Activated CD4-positive, alpha-beta T cell treated with anti-CD3 and anti-CD28 coated beads, Interleukin-2, amount 50 U/mL, for 48 hours (primary cell): ENCODE data around the gene GOLT1A.
A peak's percentile ranks its signal among the peaks of the same experiment; 100 is the strongest.

Source experiments
- DNase-seq, 2 experiments: peaks; one replicate each; pipeline ENCODE4 v3.0.0-alpha.2; 2020

GOLT1A gene, protein sequence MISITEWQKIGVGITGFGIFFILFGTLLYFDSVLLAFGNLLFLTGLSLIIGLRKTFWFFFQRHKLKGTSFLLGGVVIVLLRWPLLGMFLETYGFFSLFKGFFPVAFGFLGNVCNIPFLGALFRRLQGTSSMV

DNA sequence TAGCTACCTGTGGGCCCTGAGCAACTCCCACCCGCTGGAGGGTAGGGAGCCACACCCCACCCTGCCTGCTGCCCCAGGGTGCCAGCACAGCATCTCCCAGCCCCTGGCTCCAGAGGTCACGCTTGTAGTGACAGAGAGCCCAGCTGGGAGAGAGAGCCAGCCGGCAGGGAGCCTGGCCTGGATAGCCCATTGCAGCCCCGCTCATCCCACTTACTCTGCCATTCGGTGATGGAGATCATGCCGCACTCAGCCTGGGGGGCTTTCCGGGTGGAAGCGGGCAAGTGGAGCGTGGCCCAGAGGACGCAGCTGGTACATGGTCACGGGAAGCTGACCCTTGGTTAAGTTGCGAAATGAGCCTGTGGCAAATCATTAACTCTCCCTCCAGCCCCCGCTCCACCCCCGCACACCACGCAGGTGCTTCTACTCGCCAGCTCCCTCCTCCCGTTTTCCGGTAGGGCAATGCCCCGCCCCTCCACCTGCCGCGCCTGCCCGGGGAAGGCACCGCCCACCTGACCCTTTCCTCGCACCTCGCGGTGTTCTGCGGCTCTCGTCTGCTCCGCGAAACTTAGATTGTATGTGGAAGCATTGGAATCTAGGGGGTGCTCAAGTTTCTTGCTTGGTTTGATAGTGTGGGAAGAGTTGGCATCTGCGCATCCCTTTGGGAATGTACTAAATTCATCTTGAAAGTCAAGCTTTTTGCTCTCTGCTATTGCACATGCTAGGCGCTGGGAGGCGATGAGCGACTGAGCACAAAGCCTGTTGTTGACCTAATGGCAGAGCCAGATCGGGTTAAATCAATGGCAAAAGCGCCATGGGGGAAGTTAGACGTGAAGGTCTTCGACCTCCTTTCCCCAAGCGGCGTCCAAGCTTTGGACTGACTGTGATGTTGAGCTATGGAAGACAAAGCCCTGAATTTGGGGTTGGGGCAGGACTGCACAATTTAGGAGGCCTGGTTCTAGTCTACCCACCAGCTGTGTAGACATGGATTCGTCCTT is at the start of gene GOLT1A:
TSS of gene GOLT1A (minus strand) at position 321 of the 995 bp plus-strand sequence. CDS start at position 239, 82 bp downstream.
- peak; percentile 42 to 56 for DNase-seq

DNA sequence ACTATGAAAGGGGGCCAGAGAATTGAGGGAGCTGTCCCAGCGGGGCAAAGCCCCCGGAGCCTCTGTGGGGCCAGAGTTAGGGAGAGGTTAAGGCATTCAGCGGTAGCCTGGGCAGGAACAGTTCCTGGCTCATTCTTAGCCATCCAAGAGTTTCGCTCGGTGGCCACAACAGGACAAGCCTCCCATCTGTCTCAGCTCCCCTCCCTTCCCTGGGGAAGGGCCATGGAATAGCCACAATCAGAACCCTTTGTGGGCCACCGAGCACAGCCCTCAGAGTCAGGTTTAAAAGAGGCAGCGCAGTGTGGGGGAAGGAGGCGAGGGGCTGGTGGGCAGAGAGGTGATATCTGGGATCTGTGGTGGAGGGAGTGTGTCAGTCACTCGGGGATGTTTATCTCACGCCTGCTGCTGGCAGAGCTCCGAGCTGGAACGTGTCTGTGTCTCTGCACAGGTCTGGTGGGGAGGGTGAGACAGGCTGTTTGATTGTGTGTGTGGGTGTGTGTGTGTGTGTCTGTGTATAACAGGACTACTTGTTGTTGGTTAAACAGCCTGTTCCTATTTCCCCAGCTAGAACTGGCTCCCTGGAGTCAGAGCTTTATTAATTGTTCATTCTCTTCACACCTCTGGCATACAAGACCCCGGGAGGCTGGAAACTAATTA is 49.6 kb upstream of the GOLT1A start:
- DNase-seq: no peak

DNA sequence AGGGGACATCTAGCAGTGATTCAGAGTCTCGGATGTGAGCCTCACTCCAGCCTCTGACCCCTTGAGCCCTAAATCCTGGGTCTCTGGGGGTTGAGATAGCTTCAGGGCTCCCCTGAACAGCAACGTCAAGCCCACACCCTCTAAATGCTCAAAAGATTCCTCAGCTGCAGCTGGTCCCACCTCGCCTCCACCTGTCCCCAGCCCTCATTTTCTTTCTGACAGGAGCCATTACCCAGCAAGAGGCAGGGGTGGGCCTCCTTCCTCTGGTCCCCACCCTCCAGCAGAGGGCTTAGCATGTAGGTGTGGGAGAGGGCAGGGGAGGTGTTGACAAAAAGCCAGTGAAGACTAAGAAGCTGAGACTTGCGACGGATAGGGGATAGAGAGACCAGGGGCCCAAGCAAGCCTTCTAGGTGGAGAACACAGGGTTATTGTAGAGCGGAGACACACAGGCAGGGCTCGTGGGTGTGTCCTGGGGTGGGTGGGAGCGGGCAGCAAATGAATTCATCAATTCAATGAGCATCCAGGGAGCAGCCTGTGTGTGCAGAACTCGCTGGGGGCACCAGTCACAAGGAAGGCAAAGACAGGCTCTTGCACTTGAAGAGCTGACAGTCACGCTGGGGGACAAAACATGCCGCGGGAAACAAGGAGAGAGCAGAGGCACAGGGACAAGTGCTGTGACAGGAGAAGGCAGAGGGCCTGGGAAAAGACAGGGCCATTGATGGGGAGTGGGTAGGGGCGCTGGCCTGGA is 48.9 kb upstream of the GOLT1A start:
- DNase-seq: no peak

DNA sequence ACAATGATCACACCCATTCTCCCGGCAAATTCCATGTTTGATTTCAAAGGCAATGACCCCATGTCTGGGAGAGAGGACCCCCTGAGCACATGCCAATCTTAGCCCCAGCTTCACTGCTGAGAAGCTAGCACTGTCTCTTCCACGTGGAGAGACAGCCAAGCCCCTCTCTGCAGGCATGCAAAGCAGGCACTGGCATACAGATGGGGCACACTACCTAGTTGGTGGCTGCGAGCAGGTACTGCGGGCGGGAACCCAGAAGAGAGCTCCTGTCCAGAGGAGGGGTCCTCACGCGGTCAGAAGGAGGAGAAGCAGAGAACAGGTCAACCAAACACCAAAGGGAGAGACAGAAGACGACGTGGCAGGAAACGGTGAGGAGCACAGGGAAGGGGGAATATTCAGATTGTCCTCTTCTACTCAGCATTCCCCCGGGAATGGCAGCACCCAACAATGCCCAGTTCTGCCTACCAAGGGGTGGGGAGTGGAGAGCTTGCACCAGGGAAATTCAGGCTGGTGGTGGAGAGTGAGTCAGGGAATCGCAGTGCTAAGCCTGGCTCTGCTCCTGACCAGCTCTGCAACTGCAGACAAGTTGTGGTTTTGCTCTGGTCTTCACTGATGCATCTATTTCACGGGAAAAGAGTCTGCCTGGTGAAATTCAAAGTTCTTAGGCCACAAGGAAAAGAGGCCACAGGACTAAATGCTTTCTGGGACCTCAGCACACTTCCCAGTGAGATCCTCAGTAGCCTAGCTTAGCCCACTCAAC is 48.1 kb upstream of the GOLT1A start:
- no peak for DNase-seq

DNA sequence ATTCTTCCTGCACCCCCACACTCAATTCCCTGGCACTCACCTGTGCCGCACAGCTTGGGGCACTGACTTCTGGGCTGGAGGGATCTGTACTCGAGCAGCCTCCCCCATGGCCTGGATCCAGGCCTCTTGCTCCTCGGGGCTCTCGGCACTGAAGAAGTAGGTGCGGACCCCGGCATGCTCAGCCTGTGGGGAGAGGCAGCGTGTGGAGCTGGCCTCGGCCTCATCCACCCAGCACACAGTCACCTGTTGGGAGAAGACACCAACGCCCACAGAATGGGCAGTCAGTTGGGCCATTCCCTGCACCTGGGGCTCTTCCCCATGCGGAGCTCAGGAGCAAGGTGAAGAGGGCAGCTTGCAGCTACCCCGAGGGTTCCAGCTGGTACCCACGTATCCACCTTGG is 47.5 kb upstream of the GOLT1A start:
- DNase-seq: no peak

DNA sequence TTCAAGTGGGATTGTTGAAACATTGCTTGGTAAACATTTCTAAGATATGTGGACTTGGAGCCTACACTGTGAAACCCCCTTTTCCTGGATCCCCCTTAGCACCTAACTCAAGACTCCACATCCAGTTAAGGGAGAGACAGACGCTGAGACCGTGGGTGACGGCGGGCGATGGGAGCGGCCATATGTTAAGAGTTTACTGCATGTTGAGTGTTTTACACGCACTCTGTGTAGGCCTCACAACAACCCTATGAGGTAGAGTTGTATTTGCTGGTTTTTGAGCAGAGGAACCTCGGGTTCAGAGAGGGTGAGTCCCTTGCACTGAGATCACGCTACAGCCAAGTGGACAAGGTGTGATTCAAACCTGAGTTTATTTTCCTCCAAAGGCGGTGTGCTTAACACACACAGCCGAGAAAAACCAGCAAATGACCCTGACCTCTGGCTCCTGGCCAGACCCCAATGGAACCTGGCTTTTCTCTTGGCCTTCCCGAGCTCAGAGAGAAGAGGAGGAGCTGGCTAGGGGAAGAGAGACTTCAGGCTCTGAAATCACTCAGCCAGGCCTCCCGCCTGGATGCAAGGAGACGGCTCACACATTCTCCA is 46.9 kb upstream of the GOLT1A start:
- no peak for DNase-seq

DNA sequence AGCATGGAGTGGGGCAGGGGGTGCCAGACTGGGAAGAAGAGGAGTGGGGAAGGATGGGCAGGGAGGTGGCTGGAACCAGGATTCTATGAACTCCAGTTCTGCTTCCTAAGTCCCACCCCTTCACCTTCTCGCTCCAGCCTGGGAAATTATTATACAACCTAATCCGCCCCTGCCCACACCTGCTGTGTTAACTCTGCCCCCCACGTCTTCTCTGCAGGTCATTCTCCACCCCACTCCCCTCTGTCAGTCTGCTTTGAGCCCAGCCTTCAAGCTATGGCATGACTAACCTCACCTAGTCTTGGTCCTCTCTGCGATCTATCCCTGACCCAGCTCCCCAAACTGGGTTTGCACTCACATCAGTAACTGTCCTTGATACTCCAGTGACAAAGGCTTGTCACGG is 46.0 kb upstream of the GOLT1A start:
- DNase-seq: no peak

DNA sequence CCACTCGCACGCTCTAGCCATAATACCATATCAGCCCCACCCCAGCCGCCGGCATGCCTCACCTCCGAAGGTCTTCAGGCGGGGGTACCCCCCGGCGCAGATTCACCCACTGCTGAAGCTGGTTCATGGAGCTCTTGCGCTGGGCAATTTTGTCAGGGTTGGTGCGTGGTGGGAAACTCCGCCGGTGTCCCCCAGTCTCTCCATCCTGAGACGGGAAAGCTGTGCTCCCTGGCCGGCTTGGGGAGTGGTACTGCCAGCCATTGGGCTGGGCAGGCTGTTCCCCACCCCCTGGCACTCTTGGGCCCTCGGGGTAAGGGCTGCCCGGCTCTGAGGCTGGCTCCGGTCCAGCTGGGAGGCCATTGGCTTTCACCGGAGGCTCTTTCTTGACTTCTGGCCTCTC is 45.4 kb upstream of the GOLT1A start:
- DNase-seq: no peak

DNA sequence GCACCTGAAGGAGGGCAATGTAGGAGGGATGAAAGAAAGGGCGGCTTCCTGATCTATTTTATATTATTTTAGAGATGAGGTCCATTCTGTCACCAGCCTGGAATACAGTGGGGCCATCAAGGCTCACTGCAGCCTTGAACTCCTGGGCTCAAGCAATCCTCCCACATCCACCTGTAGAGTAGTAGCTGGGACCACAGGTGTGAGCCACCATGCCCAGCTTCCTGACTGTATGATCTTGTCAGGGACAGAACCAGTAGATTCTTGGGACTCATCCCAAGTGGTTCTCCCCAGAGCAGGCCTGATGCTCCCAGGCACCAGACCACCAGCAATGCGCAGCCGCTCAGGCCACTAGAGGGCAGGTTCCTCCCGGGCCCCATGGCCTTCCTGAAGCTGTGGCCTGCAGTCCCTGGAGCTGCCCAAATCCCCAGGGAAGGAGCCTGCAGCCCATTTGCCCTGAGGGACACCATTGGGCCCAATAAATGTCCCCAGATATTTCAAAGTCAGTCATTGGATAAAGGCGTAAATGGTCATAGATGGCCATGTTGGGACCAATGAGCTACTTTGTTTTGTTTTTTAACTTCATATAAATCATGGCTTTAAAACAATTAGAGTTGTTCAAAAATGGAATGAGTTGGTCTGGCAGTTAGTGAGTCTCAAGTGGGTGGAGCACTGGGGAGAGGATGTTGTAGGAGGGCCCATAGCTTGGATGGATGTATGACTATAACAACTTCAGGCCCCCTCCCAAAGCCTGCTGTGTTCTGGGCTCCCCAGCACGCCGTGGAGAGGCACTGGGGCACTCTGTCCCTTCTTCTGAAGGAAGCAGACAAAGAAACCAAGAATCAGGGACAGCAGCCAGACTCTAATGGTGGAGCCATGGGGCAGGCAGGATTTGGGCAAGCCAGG is 44.7 kb upstream of the GOLT1A start:
- peak; percentile 55 to 61 for DNase-seq

DNA sequence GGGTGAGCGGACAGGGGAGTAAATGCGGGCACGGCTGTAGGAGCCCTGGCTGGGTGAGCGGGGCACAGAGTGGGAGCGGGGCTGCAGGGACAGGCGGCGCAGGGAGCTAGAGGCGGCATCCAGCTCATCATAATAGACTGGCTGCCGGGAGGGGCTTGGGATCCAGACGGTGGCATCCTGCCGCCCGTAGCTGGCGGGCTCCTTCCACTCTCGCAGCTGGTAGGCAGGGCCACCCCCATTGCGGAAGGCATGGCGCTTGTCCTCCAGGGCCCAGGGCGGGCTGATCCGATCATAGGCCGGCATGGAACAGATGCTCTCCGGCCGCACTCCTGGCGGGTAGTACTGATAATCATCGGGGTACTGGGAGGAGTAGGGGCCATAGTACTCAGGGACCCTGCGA is 43.7 kb upstream of the GOLT1A start:
- DNase-seq: no peak

DNA sequence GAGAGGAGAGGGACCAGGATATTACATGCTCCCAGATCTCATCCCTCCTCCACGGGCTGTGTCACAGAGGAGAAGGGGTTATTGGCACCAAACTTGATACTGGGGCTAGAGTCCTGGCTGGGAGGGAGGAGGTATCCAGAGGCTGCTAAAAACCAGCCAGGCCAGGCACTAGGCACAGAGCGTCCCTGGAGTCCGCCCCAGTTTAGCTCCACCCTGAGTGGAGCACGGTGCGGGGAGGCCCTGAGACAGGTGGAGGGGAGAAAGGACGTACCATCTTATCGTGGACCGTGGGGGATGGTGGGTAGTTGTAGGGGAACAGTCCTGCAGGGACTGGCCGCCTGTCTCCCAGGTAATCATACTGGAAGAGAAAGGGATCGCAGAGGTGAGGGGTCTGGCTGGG is 42.7 kb upstream of the GOLT1A start:
- no peak for DNase-seq

DNA sequence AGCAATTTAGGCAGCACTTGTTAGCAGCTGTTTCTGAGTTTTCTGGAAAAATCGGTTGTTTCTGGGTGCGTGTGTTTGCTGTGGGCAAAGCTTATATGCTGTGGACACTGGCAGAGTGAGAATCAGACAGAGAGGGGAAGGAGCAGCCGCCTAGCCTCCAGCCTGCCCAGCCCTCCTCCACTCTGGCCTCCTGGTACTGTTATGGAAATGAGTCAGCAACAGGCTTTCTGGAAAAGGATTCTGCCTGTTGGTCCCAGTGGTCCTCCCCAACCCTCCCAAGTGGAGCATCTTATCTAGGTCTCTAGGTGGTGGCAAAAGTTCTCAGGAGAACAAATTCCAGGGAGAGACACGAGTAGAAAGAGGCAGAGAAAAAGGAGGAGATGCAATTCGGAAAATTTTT is 42.2 kb upstream of the GOLT1A start:
- no peak for DNase-seq

DNA sequence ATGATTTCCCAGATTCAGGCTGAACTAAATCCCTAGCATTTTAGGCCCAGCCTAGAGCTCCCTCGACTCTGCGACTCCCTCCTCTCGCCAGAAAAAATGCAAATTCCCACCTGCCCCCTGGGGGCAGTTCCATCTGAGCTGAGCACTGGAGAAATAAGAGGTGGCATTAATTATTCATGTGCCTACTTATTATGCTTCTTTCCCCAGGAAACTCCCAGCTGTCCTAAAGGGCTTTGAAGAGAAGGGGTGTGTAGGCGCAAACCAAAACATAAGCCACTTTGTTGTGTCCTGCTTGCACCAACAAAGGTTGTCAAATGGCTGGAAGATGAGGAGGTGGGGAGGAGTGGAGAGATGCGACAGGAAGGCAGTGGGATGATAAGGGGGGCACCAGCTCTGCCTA is 41.4 kb upstream of the GOLT1A start:
- DNase-seq: no peak

DNA sequence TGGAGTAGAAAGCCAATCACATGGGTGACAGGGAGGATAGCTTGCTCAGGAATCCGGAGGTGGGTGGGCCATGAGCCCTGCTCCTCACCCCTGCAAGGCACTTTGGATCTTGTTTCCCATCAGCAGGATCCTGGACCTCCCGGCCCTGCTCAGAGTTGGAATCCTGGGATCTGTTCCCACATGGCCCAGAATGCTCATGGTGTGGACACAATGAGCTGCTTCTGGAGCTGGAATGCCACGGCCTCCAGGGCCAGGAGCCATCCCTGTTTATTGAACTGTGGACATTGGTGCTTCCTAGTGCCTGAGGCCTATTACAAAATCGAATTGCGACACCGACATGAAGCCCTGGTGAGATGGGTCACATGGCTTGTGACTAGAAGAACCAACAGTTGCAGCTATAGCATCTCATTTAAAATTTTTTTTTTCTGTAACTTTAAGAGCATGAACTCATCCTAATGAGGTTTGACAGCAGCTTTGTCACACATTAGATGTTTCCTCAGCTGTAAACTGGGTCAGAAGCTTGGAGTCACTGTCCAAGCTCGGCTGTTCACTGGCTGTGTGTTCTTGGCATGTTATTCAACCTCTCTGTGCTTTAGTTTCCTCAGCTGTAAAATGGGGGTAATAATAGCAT is 40.4 kb upstream of the GOLT1A start:
- no peak for DNase-seq

DNA sequence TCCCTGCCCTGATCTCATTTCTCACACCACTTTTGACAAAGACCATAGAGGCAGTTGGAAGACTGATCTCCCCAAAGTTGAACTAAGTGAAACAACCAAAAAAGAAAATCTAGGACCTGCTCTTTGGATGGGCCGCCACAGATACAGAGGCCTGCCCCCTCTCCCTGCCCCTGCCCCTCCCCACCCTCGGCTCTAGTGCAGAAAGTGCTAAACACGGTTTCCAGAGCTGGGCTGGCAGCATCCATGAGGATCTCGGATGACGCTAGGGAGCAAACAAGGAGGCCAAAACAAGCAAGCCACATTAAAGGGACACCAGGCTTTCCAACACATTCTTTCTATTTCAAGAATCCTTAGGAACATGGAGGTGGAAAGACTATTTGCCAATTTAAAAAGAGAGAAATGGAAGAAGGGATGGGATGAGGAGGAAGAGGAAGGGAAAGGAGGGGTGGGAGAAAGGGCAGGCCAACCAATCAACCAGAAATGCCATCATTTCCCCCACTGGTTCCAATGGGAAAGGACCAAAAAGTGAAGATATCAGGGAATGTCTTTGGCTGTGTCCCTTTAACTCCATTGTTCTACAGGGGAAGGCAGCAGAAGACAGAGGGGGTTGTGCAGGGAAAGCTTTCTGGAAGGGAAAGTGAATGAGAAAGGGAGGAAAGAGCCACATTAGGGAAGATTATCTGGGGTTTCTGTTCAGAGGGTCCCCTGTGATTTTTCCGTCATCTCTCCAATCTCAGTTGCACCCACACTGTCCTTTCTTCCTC is 38.3 kb upstream of the GOLT1A start:
- DNase-seq: no peak

DNA sequence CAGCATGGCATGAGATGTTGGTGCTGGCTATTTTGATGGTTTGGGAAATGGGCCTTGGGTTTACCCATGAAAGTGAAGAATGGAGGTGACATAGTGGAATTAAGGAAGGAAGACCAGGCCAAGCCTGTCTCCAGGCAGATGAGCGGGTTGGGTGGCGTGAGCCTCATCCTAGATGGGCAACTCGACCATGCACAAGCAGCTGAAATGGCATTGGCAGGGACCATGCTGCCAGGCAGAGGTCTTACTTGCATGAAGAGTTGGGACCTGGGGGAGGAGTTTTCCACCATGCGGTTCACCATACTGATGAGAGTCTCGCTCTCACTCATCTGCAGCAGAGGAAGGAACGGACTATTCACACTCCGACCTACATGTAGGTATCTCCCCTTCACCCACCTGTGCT is 37.5 kb upstream of the GOLT1A start:
- no peak for DNase-seq

DNA sequence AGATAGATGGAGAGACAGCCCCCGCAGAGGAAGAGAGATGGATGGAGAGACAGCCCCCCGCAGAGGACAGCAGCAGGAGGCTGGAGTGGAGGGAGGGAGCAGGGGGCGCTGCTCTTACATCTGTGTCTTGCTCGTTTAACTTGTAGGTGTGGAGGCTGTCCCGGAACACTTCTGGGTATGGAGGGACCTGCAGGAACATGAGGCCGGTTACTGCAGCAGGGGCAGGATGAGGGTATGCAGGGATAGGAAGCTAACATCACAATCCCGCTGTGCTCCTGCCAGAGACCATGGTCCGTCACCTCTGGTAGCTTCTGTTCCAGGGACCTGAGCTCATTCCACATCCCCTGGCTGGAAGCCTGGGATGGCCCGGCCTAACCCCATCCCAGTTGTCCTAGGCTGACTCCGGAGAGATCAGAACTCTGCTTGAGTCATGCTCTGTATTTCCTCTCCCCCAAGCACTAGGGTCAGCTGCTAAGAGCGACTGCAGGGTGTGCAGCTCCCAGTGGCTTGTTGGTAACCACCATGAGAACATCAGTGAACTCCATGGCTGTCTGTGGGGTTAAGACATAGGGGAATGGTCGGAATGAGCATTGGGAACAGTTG is 36.7 kb upstream of the GOLT1A start:
- no peak for DNase-seq

DNA sequence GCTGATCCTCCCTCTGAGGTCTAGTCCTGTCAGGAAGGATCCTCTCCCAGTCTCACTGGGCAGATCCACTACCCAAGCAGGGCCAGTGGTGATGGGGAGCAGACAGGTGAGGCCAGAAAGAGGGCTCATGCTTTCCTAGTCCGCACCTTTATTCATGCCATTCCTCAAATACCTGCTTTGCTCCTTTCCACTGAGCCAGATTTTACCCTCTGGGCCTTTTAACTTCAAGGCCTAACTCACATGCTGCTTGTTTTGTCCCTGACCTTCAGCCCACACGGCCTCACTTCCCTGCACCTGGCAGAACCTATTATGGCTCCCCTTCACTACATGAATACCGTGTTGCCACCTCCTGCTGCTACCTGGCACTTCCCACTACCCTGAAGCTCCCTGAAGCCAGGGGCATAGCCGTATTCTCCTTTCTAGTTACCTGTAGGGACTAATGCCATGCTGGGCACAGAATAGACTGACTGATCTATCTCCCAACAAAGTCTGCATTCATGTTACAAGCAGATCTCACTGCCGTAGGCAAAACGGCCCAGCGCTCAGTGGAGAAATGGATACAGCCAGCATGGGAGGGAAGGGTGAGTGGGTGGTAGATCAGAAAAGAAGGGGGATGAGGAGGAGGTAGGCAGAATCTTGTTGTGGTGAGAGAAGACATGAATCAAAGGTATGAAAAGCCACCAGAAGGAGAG is 36.1 kb upstream of the GOLT1A start:
- DNase-seq: no peak

DNA sequence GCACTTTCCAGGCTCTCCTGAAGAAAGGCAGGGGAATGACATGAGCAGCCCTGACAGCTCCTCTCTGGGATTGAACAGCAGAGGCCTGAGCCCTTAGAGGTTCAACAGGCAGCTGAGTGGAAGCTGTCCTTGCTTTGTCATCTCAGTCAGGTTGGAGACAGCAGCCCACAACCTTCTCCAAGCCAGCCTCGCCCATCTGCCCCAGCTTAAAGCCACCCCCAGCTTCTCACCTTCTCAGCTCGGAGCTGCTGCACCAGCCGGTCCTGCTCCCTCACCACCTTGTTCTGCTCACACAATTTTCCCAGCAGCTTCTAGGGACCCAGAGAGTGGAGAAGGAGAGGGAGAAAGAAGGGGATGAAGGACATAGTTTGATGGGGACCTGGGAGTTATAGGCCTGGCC is 35.2 kb upstream of the GOLT1A start:
- DNase-seq: no peak
